SKM-1 (cell line): ENCODE data around the gene MAP9.
A peak's percentile ranks its signal among the peaks of the same experiment; 100 is the strongest.
"Not testable (repeated sequence)": the region's sequence is repeated elsewhere in the genome, so short reads cannot be mapped to it uniquely, and the experiment has no call there.

Source experiments
- DNase-seq: peaks from one replicate; lab custom pipeline; 2025; ENCODE audit not compliant: unreplicated experiment; lab: John Stamatoyannopoulos, UW

Gene MAP9

DNA sequence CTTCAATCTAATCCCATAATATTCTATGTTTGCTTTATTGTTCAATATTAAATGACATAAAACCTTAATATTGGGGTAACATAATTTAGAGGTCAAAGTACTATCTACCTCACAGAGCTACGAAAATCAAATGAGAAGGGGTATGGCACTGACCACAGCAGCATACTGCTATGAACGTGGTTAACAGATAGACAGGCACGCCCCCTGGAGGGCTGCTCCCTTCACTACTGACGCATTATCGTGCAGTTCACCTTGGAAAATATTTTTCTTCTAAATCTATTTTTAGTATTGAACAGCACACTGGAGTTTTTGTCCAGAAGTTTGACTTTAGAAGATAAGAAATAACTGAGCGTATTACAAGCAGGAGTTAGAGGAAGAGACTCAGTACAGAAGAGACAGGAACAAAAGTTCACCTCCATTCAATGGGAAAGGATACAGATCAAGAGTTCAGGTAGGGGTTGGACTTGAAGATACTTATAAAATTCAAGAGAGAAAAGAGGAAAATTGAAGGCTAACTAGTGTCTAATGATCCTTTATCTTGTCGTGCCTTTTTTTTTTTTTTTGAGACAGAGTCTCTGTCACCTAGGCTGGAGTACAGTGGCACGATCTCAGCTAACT is 22.7 kb downstream of the MAP9 start:
- peak; percentile 8 for DNase-seq

DNA sequence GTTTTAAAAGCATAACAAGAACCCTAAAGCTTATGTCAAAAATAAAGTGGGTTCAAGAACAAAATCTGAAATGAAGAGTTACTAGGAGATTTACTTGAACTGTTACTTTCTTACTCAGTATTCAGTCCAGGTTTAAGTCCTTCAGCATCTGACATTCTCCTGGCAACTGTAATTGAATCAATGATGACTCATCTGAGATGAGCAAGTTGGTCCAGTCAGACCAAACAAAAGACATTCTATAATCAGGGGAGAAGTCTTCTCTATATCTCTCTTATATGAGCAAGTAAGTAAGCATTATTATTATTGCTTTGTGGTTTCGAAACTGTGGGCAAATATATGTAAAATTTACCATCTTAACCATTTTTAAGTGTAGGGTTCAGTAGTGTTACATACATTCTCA is 34.6 kb downstream of the MAP9 start:
- DNase-seq = no peak

DNA sequence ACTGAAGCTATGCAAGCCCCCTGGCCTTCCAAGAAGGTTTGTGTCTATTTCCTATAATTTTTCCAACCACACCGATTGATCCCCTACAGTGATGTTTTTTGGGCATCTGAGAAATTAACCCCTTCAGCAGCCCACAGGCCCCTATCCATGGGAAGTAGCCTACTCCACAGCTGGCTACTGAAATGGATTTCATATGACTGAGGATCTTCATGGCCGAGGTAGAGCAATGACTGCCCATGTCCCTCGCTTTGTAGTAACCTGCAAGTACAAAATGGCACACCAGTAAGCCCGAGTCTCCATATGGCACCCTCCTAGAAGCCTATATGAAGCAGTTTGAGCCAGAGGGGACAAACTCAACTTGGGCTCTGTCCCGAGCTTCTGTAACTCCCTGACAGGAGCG is 36.8 kb downstream of the MAP9 start:
- DNase-seq = no peak

DNA sequence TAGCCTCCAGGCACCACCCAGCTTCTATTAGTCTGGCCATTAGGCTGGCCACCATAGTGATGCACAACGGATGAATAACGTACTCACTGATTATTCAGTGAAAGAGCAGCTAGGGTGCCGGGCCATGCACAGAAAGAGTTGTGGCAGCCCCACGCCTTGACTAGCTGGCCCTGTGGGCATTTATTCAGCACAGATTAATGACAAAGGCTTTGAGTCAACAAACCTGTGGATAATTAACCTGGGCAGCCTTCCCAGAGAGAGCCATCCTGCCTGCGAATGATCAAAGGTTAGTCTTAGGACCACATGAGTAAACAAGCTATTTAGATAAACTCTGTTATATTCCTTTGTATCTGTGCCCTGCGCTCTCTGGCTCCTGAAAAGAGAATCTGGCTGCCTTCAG is 37.2 kb downstream of the MAP9 start:
- DNase-seq = no peak

DNA sequence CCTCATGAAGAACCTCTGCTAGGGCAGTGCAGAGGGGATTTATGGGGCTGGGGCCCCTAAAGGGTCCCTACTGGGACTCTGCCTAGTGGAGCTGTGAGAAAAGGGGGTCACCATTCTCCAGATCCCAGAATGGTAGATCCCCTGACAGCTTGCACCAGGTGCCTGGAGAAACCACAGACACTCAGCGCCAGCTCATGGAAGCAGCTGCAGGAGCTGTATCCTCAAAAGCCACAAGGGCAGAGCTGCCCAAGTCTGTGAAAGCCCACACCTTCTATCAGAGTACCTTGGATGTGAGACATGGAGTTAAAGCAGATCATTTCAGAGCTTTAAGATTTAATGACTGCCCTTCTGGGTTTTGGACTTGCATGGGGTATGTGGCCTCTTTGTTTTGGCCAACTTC is 38.6 kb downstream of the MAP9 start:
- DNase-seq = no peak

DNA sequence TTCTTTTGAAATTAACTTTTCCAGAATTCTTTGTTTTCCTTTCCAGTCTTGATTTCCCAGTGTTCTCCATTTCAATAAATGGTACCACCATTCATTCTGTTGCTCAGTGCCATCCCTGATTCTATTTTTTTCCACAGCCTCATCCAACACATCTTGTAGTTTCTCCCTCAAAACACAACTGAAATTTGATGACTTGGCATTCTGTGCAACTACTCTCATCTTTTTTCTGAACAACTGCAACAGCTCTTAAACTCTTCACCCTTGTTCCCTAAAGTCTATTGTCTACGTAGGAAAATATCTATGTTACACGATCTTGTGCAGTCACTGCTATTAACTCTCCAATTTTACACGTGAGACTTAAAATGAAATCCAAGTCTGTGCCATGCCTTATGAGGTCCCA is 40.5 kb downstream of the MAP9 start:
- DNase-seq = no peak

DNA sequence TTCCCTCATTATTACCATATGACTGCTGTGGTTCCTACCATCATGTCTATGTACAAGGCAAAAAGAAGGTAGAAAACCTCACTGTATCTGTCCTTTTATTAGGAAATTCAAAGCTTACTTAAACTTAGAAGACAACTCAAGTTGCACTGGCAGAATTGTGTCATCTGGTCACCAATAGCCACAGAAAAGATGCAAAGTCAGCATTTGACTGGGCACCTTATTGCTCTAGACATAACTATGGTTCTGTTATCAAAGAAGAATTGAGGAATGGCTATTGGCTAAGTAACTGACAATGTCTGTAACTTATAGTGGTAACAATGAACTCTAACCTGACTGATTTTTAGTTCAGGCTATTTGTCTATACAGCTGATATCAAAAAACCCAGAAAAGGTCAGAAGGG is 45.3 kb downstream of the MAP9 start:
- no peak for DNase-seq

DNA sequence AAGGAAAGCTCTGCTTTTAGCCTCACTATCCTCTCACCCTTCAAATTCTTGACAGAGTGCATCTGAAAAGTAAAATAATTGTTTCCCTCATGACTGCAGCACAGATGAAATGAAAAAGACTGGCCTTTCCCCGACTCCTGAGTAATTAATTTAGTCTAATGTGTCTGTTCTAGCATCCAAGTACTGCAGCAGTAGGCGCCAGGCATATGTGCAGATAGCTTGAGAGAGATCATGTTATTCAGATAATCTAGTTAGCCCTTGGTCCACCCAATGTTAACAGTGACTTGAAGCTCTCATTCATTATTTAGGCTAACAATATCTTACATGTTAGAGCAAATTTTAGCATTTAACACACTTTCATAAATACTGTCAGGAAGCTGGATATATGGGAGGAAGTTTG is 54.0 kb downstream of the MAP9 start:
- no peak for DNase-seq

DNA sequence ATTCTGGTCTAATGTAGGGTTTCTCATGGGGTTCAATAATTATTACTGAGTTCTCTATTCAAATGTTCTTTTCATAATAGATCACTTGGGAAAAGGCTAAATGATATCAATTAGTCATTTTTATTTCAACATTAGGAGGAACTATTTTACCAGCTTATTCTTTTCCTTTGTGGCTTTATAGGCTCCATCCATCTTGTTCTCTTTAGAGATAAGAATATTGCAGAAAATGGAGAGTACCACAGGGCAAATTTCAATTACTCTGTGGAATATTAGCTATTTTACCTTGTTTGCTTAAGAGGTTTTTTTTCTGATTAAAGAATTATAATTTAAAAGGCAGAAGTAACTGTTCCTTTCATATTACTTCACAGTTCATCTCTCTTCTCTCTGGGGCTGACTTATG is 55.8 kb downstream of the MAP9 start:
- no peak for DNase-seq

DNA sequence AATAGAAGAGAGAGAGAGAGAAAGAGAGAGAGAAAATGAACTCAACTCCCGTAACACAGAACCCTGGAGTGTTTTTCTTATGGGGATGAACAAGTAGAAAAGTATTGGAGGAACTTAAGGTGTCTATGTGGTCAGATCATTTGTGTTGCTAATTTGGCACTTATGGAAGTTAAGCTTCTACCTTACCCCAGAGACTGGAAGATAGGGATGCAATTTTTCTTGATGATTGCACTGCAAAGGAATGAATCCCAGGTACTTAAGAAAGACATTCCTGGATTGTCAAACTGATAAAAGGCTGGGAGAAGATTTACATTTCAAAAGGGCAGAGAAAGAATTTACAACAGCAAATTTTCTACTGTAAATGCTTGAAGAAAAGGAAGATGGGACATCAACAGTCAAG is 57.2 kb downstream of the MAP9 start:
- no peak for DNase-seq

DNA sequence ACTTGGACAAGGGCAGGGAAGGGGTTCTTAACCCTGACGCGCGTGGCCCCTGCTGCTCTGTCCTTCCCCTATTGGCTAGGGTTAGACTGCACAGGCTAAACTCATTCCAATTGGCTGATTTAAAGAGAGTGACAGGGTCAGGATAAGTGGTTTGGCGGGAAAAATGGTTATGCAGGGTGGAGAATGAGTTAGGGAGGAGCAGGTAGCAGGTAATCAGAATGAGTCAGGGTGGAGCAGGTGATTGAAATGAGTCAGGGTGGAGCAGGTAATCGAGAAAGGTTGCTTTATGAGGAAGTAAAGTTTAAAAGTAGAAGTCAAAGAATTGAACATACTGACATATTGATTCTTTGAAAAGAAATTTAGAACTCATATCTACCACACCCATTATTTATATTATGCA is 64.7 kb downstream of the MAP9 start:
- DNase-seq = not testable (repeated sequence)

DNA sequence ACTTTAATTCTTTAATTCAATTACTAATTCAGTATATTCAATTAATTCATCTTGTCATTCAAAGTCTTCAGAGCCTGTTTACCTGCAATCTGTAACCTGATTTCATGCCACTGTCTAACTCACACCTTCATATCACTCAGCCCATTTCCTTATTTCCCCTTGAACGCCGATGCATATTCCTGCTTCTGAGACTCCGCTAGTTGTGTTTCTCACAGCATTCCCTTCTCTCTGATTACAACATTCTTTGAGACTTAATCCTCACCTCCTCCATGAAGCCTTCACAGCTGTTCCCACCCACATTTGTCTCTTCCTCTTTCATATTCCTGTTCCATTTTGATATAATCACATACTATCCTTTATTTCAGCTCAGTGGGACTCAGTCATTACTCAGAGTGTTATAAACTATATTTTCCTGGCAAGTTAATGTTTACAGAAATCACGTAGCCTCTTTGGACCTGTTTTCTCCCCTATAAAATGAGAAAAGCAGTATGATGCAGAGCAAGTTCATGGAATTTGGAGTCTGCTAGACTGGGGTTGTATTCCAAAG is 69.0 kb downstream of the MAP9 start:
- no peak for DNase-seq

DNA sequence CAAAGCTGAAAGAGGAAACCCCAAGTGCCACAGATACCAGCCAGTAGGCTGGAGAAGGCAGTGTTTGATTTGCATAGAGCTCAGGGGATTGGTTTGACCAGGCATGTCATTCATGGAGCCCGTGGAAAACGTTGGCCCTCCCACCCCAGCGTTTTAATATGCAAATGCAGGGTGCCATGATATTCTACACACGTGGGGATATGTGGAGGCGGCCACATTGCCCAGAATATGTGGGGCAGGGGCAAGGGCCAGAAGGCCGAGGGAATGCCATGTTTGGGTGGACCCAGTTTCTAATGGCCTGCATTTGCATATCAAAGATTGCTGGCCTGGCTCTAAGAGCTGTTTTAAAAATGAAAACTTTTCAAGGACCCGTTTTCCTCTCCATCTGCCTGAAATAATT is 71.1 kb downstream of the MAP9 start:
- DNase-seq = no peak

DNA sequence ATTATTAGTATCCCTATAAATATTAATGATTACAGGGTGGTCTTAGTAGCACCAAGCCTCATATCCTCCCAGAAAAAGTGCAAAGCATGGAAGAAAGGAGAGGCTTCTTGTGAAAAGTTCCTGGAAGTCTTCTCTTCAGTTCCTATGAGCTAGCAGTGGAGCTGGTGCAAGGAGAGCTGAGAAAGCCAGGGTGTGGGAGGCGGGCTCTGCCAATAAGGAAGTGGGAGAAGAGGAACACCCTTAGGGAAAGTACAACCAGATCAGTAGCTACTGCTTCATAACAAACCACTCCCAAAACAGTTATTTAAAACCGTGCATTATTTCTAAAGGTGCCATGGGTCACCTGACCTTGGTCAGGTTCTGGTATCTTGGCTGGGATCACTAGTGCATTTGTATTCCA is 72.4 kb downstream of the MAP9 start:
- no peak for DNase-seq

DNA sequence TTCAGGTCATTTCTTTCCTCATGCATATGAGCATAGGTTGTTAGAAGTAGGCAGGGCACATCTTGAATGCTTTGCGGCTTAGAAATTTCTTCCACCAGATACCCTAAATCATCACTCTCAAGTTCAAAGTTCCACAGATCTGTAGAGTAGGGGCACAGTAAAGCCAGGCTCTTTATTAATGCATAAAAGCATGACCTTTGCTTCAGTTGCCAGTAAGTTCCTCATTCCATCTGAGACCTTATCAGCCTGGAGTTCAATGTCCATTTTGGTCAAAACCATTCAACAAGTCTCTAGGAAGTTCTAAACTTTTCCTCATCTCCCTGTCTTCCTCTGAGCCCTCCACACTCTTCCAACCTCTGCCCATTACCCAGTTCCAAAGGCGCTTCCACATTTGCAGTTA is 77.7 kb downstream of the MAP9 start:
- DNase-seq = no peak
